ENCODE data around the gene PATE3.

PATE3 gene

GRCh38 chr11:125787827-125788226 is at the start of gene PATE3:
PATE3 (plus strand) TSS chr11:125788127; CDS start chr11:125788152, 25 bp downstream.
- no peak for DNase-seq

GRCh38 chr11:125740617-125741016 is 47.3 kb upstream of the PATE3 start:
- DNase-seq: no peak

- no peak for DNase-seq
These were observed 44.2 kb upstream of the PATE3 start for GRCh38 chr11:125743681-125744080.

- no peak for DNase-seq
These were observed 41.9 kb upstream of the PATE3 start, which contains the start of gene PATE1 for GRCh38 chr11:125745979-125746378. PATE1 (plus strand) TSS chr11:125746279; CDS start chr11:125746305, 26 bp downstream.

- no peak for DNase-seq
These were observed 37.3 kb upstream of the PATE3 start for GRCh38 chr11:125750629-125751028.

GRCh38 chr11:125756050-125756449 is 31.9 kb upstream of the PATE3 start:
- DNase-seq: no peak

GRCh38 chr11:125762445-125762844 is 25.5 kb upstream of the PATE3 start:
- no peak for DNase-seq

GRCh38 chr11:125763483-125763882 is 24.4 kb upstream of the PATE3 start:
- no peak for DNase-seq

GRCh38 chr11:125766251-125766650 is 21.7 kb upstream of the PATE3 start:
- DNase-seq: no peak

GRCh38 chr11:125768336-125769046 is 19.4 kb upstream of the PATE3 start:
- DNase-seq: no peak

- no peak for DNase-seq
These were observed 17.3 kb upstream of the PATE3 start for GRCh38 chr11:125770583-125770982.

GRCh38 chr11:125772834-125773505 is 15.0 kb upstream of the PATE3 start:
- DNase-seq: no peak

- no peak for DNase-seq
These were observed 14.4 kb upstream of the PATE3 start for GRCh38 chr11:125773516-125773915.

GRCh38 chr11:125777309-125777708 is 10.6 kb upstream of the PATE3 start:
- no peak for DNase-seq

GRCh38 chr11:125778728-125779127 is 9.2 kb upstream of the PATE3 start, which contains the start of gene PATE2:
PATE2 (minus strand) TSS chr11:125778828; CDS start chr11:125778773, 55 bp downstream.
- no peak for DNase-seq

- DNase-seq: no peak
These were observed 3.2 kb upstream of the PATE3 start for GRCh38 chr11:125784678-125785077.

- DNase-seq: no peak
These were observed 2.9 kb downstream of the PATE3 start for GRCh38 chr11:125790825-125791224.

GRCh38 chr11:125797641-125798040 is 9.7 kb downstream of the PATE3 start:
- no peak for DNase-seq

GRCh38 chr11:125799808-125800207 is 11.9 kb downstream of the PATE3 start:
- no peak for DNase-seq

GRCh38 chr11:125802387-125802786 is 14.5 kb downstream of the PATE3 start:
- DNase-seq: no peak

- DNase-seq: no peak
These were observed 20.0 kb downstream of the PATE3 start for GRCh38 chr11:125807909-125808308.

GRCh38 chr11:125833016-125833415 is 45.1 kb downstream of the PATE3 start, which contains the start of gene PATE4:
PATE4 (plus strand) TSS chr11:125833316; CDS start chr11:125833360, 44 bp downstream.
- no peak for DNase-seq

GRCh38 chr11:125835748-125836147 is 47.8 kb downstream of the PATE3 start:
- no peak for DNase-seq

All from NCI-H524 (cell line).